CD4-positive, alpha-beta T cell treated with Interleukin-6 at 100 ng/mL for 8 hours (primary cell): ENCODE results near the gene EGF.

Experiments
- DNase-seq: peaks from one replicate; pipeline ENCODE4 v3.0.0-alpha.2; 2020; ENCODE audit warnings: mixed read lengths, low spot score

The EGF gene

GRCh38 chr4:109996526-109996925, 83.8 kb downstream of the EGF start:
- DNase-seq = no peak

- peak; percentile 59 for DNase-seq
These were observed 86.3 kb downstream of the EGF start for GRCh38 chr4:109998867-109999584.

- no peak for DNase-seq
These were observed 86.9 kb downstream of the EGF start for GRCh38 chr4:109999585-109999912.

GRCh38 chr4:110002326-110002725, 89.6 kb downstream of the EGF start:
- DNase-seq = no peak

- DNase-seq = no peak
These were observed 90.9 kb downstream of the EGF start for GRCh38 chr4:110003401-110004187.

- DNase-seq = no peak
These were observed 91.9 kb downstream of the EGF start for GRCh38 chr4:110004556-110004955.

GRCh38 chr4:110005461-110006056, 92.9 kb downstream of the EGF start:
- peak; percentile 47 for DNase-seq

GRCh38 chr4:110007217-110007616, 94.5 kb downstream of the EGF start:
- no peak for DNase-seq

- no peak for DNase-seq
These were observed 95.9 kb downstream of the EGF start for GRCh38 chr4:110008540-110008939.

- DNase-seq = no peak
These were observed 96.9 kb downstream of the EGF start for GRCh38 chr4:110009550-110009949.

- no peak for DNase-seq
These were observed 98.1 kb downstream of the EGF start for GRCh38 chr4:110010797-110011196.

GRCh38 chr4:110012917-110013316, 100.2 kb downstream of the EGF start:
- no peak for DNase-seq

GRCh38 chr4:110014233-110014632, 101.5 kb downstream of the EGF start:
- no peak for DNase-seq

- DNase-seq = no peak
These were observed 106.5 kb downstream of the EGF start for GRCh38 chr4:110019153-110019552.

GRCh38 chr4:110020139-110020538, 107.5 kb downstream of the EGF start:
- DNase-seq = no peak

- DNase-seq = no peak
These were observed 108.2 kb downstream of the EGF start for GRCh38 chr4:110020646-110021443.

GRCh38 chr4:110022457-110022856, 109.8 kb downstream of the EGF start:
- no peak for DNase-seq

GRCh38 chr4:110025056-110025455, 112.4 kb downstream of the EGF start:
- no peak for DNase-seq

GRCh38 chr4:110025718-110026117, 113.0 kb downstream of the EGF start:
- DNase-seq = no peak

GRCh38 chr4:110032603-110033002, 119.9 kb downstream of the EGF start:
- DNase-seq = no peak

GRCh38 chr4:110033355-110034025, 120.8 kb downstream of the EGF start:
- no peak for DNase-seq

- no peak for DNase-seq
These were observed 121.3 kb downstream of the EGF start for GRCh38 chr4:110034026-110034393.
